Kidney (tissue), 14 donors: Measurements from ENCODE around the gene SPATA33. TPM values are rescaled to one million over a fixed set of nuclear protein-coding genes. Genes with fewer than 3 reads are reported as not detected.
"Not testable (repeated sequence)": the region's sequence is repeated elsewhere in the genome, so short reads cannot be mapped to it uniquely, and the experiment has no call there.

Experiments
- DNase-seq, 5 donors: peaks; one replicate each; pipeline ENCODE4 v3.0.0-alpha.2; 2013 to 2020
- FAIRE-seq: peaks from 2 replicates; lab custom pipeline; 2012; peaks lifted over from hg19 to GRCh38; lab: Jason Lieb, UNC
- H3K27ac ChIP-seq, 2 donors: one replicate each; pipeline ENCODE4 v1.7.0; 2013; ENCODE audit warnings: low read depth in 2 of 2, low read length in 2 of 2, inconsistent platforms in 1 of 2
- H3K27me3 ChIP-seq: one replicate; pipeline ENCODE4 v1.7.1; 2013; ENCODE audit warnings: low read length, inconsistent platforms; ENCODE audit not compliant: control insufficient read depth, insufficient read depth
- H3K36me3 ChIP-seq, 3 donors: one replicate each; pipeline versions ENCODE4 v1.7.0 to v1.7.1; 2013; ENCODE audit warnings: low read length in 3 of 3, control low read depth in 1 of 3, inconsistent platforms in 1 of 3; ENCODE audit not compliant: insufficient read depth in 3 of 3, control insufficient read depth in 2 of 3
- H3K4me1 ChIP-seq, 3 donors: one replicate each; pipeline versions ENCODE4 v1.7.0 to v1.7.1; 2013; ENCODE audit warnings: low read length in 3 of 3, inconsistent platforms in 1 of 3, low read depth in 1 of 3; ENCODE audit not compliant: control insufficient read depth in 2 of 3, insufficient read depth in 2 of 3
- H3K4me3 ChIP-seq, 3 donors: one replicate each; pipeline versions ENCODE4 v1.7.0 to v1.8.1; 2013; ENCODE audit warnings: low read length in 3 of 3, control low read depth in 1 of 3, inconsistent platforms in 1 of 3
- H3K9ac ChIP-seq, 3 donors: one replicate each; pipeline versions ENCODE4 v1.7.0 to v1.7.1; 2013; ENCODE audit warnings: low read length in 3 of 3, control low read depth in 1 of 3, inconsistent platforms in 1 of 3
- H3K9me3 ChIP-seq, 3 donors: one replicate each; pipeline versions ENCODE4 v1.7.0 to v1.7.1; 2013; ENCODE audit warnings: low read length in 3 of 3, control low read depth in 1 of 3, inconsistent platforms in 1 of 3; ENCODE audit not compliant: control insufficient read depth in 2 of 3, insufficient read depth in 1 of 3
- CTCF ChIP-seq: IDR thresholded peaks from 3 replicates; pipeline ENCODE4 v1.5.1; 2012; ENCODE audit warnings: mild to moderate bottlenecking, moderate library complexity, borderline replicate concordance; ENCODE audit not compliant: insufficient read depth; ENCODE audit errors: extremely low read depth
- intact Hi-C: fragments of 100-400 bp; cut with DNase I; formaldehyde crosslinking; loops from one replicate; pipeline ENCODE4 v1.11.1; 2022
- polyA plus RNA-seq: library from polyadenylated mRNA; stranded (reverse); fragments of 350-450 nt; fragmentation: Illumina TruSeq; extraction: RNeasy Lipid Tissue Mini Kit (QIAGEN cat#74804); gene quantifications from one replicate; pipeline ENCODE4 v1.2.3, GENCODE V29; 2014; ENCODE audit warnings: low read depth, low replicate concordance; ENCODE audit not compliant: insufficient read depth
- total RNA-seq: library from RNA; stranded (reverse); fragmentation: NEBNext Ultra II Directional; extraction: Animal tissue kit (Norgen Biotek cat#: 25700); gene quantifications from one replicate; pipeline ENCODE4 v1.2.1, GENCODE V29; 2021
- donor health status: control.
- donor health status: control.
- donor health status: control.
- donor health status: control.
- donor health status: control.
- donor health status: DM: yes; HTN: yes; CAD: no.
- donor health status: Normal renal cell carcinoma (clear cell type).

Gene SPATA33
- total and polyA plus RNA-seq, 2 donors from 2014 or later: 13.4 to 16.3 TPM

- Histone ChIP-seq H3K4me3 (no peak overlapping the region), H3K36me3 (peaks cover 0 to 13% (median 5%) of the 10 kb centered on the region in 3 donors), H3K27me3 (no peaks in the 10 kb centered on the region), H3K27ac (no peak overlapping the region), H3K4me1 (peaks cover 0 to 14% (median 5%) of the 10 kb centered on the region in 3 donors), H3K9me3 (no peaks in the 10 kb centered on the region), H3K9ac (no peak overlapping the region)
- FAIRE-seq: no peak
- intact Hi-C loops: no loop called here
- peak in 2 of 5 donors; percentile 63 to 84 for DNase-seq
- TF ChIP-seq CTCF: no peak
Observed at GRCh38 chr16:89697616-89698331, 40.1 kb downstream of the SPATA33 start.

- H3K27me3 ChIP-seq, H3K4me3 ChIP-seq, H3K27ac ChIP-seq, H3K36me3 ChIP-seq, H3K9me3 ChIP-seq, intact Hi-C loops, FAIRE-seq, H3K9ac ChIP-seq: not testable (repeated sequence)
- H3K4me1 ChIP-seq: peaks cover 0 to 14% (median 5%) of the 10 kb centered on the region in 3 donors
- DNase-seq: peak in 1 of 5 donors; percentile 23
Observed at GRCh38 chr16:89698717-89699116, 41.1 kb downstream of the SPATA33 start.

GRCh38 chr16:89699629-89700099 lies 42.0 kb downstream of the SPATA33 start:
- H3K9me3 ChIP-seq, H3K9ac ChIP-seq, H3K27me3 ChIP-seq, FAIRE-seq, H3K36me3 ChIP-seq, DNase-seq: not testable (repeated sequence)
- intact Hi-C loops: loop anchor here (10.0 kb wide), 1 partner anchor 165 kb away; no protein-coding TSS in a partner anchor
- Histone ChIP-seq H3K27ac (peak overlapping the region; percentile 65 to 95), H3K4me1 (peaks cover 0 to 14% (median 5%) of the 10 kb centered on the region in 3 donors), H3K4me3 (peak overlapping the region in 1 of 3 donors; percentile 8)

GRCh38 chr16:89700100-89700648 lies 42.5 kb downstream of the SPATA33 start:
- intact Hi-C loops: loop anchor here (10.0 kb wide), 1 partner anchor 165 kb away; no protein-coding TSS in a partner anchor
- Histone ChIP-seq H3K4me1 (peaks cover 0 to 14% (median 5%) of the 10 kb centered on the region in 3 donors), H3K27me3 (no peaks in the 10 kb centered on the region), H3K9ac (peak overlapping the region in 2 of 3 donors; percentile 71 to 93), H3K27ac (peak overlapping the region; percentile 95 to 97), H3K36me3 (no peaks in the 10 kb centered on the region), H3K4me3 (peak overlapping the region in 2 of 3 donors; percentile 68 to 80), H3K9me3 (no peaks in the 10 kb centered on the region)
- TF ChIP-seq CTCF: peak; percentile 78
- FAIRE-seq (peak; percentile 97), DNase-seq (peak; percentile 99 to 100 (median 99))
